K562 (cell line): ENCODE results near the gene ING1. TPM values are rescaled to one million over a fixed set of nuclear protein-coding genes. Genes with fewer than 3 reads are reported as not detected.
A peak's percentile ranks its signal among the peaks of the same experiment; 100 is the strongest.

Experiments
- ESRRA ChIP-seq: fragments of 450-650 bp; IDR thresholded peaks from 2 replicates; pipeline ENCODE4 v1.6.1; 2014; ENCODE audit warnings: low read depth, mild to moderate bottlenecking, moderate library complexity, borderline replicate concordance
- FOXM1 ChIP-seq, 2 experiments: fragments of 450-650 bp in 1 of 2; sonication (generic) in 1 of 2; formaldehyde crosslinking in 1 of 2; IDR thresholded peaks; 2 replicates each; pipeline versions ENCODE4 v1.6.1 to v1.9.0; 2017 to 2022; ENCODE audit warnings: low read depth in 2 of 2, mild to moderate bottlenecking in 2 of 2, missing genetic modification reagents in 1 of 2, moderate library complexity in 1 of 2
- MCM3 ChIP-seq: fragments of 450-650 bp; IDR thresholded peaks from 2 replicates; pipeline ENCODE4 v1.6.1; 2016
- PBX2 ChIP-seq, 2 experiments: IDR thresholded peaks in 1 of 2; conservative IDR thresholded peaks in 1 of 2; 2 replicates each; pipeline ENCODE4 v1.6.1; 2016; ENCODE audit warnings: low read depth in 2 of 2, mild to moderate bottlenecking in 1 of 2, missing compliant biosample characterization in 1 of 2, missing genetic modification characterization in 1 of 2, moderate library complexity in 1 of 2
- POLR2H ChIP-seq: IDR thresholded peaks from 2 replicates; pipeline ENCODE4 v1.6.1; 2016; ENCODE audit warnings: missing genetic modification characterization, low read depth, mild to moderate bottlenecking, control low read depth, missing compliant biosample characterization, moderate library complexity
- RBFOX2 ChIP-seq: fragments of 200-400 bp; formaldehyde crosslinking; IDR thresholded peaks from 2 replicates; pipeline ENCODE4 v1.6.1; 2017; ENCODE audit warnings: low read depth, mild to moderate bottlenecking, low read length, moderate library complexity
- XRCC3 ChIP-seq: fragments of 450-650 bp; IDR thresholded peaks from 2 replicates; pipeline ENCODE4 v1.6.1; 2017; ENCODE audit warnings: mild to moderate bottlenecking, moderate library complexity
- ZNF253 ChIP-seq: fragments of 250-450 bp; sonication (Bioruptor Pico); conservative IDR thresholded peaks from 2 replicates; pipeline ENCODE4 v1.6.1; 2021; ENCODE audit warnings: mild to moderate bottlenecking
- ZNF584 ChIP-seq: fragments of 200-800 bp; sonication (Bioruptor generic); IDR thresholded peaks from 2 replicates; pipeline ENCODE4 v1.6.1; 2016; ENCODE audit warnings: low read depth, mild to moderate bottlenecking, missing genetic modification characterization, missing compliant biosample characterization
- polyA plus RNA-seq, 8 experiments: library from polyadenylated mRNA; depleted of rRNA in 4 of 8; stranded (reverse) in 5 of 8; unstranded in 3 of 8; fragments of >200 nt; fragmentation: Nextera tagmentation in 2 of 8; fragmentation: Illumina TruSeq in 1 of 8; extraction: Ambion mirVana in 2 of 8; extraction: Trizol in 1 of 8; gene quantifications; 2 replicates each; pipeline versions ENCODE4 v1.2.1 to v1.2.3, GENCODE V29; 2011 to 2014; ENCODE audit warnings: inconsistent platforms in 1 of 8, missing spikeins in 1 of 8
- total RNA-seq, 7 experiments: library from RNA; depleted of rRNA in 6 of 7; stranded (reverse); fragments of >200 nt in 6 of 7; fragmentation: Illumina TruSeq in 2 of 7; extraction: Trizol in 2 of 7; gene quantifications; 2 replicates each; pipeline versions ENCODE4 v1.2.1 to v1.2.3, GENCODE V29; 2011 to 2021; ENCODE audit warnings: low replicate concordance in 1 of 7
- TF ChIP-seq, protein P1 (sequence below): fragments of 250-450 bp; sonication (Bioruptor Pico); IDR thresholded peaks from 2 replicates; pipeline ENCODE4 v1.5.0; 2022; ENCODE audit warnings: mild to moderate bottlenecking
- TF ChIP-seq, protein P2 (sequence below): sonication (generic); formaldehyde crosslinking; IDR thresholded peaks from 2 replicates; pipeline ENCODE4 v1.8.0; 2023; ENCODE audit warnings: mild to moderate bottlenecking, missing genetic modification reagents
- TF ChIP-seq, protein P3 (sequence below), 2 experiments: fragments of 450-650 bp; IDR thresholded peaks; 2 replicates each; pipeline ENCODE4 v1.6.1; 2016
- TF ChIP-seq, protein P4 (sequence below): fragments of 250-450 bp; sonication (Bioruptor Pico); IDR thresholded peaks from 2 replicates; pipeline ENCODE4 v1.5.1; 2021; ENCODE audit warnings: mild to moderate bottlenecking

ING1 gene
- total and polyA plus RNA-seq, 9 of the 15 experiments (the other 6 are each of a cell fraction or from before 2014, with no cell fraction given): 1.0 to 20.1 (median 8.2) TPM

GRCh38 chr13:110715395-110716246 lies 2.1 kb downstream of the ING1 start (continued):
- TF ChIP-seq, protein P1, sequence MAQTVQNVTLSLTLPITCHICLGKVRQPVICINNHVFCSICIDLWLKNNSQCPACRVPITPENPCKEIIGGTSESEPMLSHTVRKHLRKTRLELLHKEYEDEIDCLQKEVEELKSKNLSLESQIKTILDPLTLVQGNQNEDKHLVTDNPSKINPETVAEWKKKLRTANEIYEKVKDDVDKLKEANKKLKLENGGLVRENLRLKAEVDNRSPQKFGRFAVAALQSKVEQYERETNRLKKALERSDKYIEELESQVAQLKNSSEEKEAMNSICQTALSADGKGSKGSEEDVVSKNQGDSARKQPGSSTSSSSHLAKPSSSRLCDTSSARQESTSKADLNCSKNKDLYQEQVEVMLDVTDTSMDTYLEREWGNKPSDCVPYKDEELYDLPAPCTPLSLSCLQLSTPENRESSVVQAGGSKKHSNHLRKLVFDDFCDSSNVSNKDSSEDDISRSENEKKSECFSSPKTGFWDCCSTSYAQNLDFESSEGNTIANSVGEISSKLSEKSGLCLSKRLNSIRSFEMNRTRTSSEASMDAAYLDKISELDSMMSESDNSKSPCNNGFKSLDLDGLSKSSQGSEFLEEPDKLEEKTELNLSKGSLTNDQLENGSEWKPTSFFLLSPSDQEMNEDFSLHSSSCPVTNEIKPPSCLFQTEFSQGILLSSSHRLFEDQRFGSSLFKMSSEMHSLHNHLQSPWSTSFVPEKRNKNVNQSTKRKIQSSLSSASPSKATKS (CRISPR knock-in tag): no peak
- peak; percentile 79 for TF ChIP-seq POLR2H (tag)
- no peak for TF ChIP-seq XRCC3
- no peak for TF ChIP-seq ZNF584 (CRISPR knock-in tag)
- TF ChIP-seq, protein P2, sequence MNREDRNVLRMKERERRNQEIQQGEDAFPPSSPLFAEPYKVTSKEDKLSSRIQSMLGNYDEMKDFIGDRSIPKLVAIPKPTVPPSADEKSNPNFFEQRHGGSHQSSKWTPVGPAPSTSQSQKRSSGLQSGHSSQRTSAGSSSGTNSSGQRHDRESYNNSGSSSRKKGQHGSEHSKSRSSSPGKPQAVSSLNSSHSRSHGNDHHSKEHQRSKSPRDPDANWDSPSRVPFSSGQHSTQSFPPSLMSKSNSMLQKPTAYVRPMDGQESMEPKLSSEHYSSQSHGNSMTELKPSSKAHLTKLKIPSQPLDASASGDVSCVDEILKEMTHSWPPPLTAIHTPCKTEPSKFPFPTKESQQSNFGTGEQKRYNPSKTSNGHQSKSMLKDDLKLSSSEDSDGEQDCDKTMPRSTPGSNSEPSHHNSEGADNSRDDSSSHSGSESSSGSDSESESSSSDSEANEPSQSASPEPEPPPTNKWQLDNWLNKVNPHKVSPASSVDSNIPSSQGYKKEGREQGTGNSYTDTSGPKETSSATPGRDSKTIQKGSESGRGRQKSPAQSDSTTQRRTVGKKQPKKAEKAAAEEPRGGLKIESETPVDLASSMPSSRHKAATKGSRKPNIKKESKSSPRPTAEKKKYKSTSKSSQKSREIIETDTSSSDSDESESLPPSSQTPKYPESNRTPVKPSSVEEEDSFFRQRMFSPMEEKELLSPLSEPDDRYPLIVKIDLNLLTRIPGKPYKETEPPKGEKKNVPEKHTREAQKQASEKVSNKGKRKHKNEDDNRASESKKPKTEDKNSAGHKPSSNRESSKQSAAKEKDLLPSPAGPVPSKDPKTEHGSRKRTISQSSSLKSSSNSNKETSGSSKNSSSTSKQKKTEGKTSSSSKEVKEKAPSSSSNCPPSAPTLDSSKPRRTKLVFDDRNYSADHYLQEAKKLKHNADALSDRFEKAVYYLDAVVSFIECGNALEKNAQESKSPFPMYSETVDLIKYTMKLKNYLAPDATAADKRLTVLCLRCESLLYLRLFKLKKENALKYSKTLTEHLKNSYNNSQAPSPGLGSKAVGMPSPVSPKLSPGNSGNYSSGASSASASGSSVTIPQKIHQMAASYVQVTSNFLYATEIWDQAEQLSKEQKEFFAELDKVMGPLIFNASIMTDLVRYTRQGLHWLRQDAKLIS (CRISPR knock-in tag): no peak
- no peak for TF ChIP-seq MCM3
- no peak for TF ChIP-seq ZNF253 (CRISPR knock-in tag)
- TF ChIP-seq, protein P3, sequence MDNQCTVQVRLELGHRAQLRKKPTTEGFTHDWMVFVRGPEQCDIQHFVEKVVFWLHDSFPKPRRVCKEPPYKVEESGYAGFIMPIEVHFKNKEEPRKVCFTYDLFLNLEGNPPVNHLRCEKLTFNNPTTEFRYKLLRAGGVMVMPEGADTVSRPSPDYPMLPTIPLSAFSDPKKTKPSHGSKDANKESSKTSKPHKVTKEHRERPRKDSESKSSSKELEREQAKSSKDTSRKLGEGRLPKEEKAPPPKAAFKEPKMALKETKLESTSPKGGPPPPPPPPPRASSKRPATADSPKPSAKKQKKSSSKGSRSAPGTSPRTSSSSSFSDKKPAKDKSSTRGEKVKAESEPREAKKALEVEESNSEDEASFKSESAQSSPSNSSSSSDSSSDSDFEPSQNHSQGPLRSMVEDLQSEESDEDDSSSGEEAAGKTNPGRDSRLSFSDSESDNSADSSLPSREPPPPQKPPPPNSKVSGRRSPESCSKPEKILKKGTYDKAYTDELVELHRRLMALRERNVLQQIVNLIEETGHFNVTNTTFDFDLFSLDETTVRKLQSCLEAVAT (IDR thresholded peaks at IDR 0.05): no peak
- no peak for TF ChIP-seq PBX2 (CRISPR knock-in tag; IDR thresholded peaks at IDR 0.05; ENCODE audit: low read depth)
- TF ChIP-seq PBX2 (tag; conservative IDR thresholded peaks at IDR 0.05; ENCODE audit: low read depth): peak; percentile 80
- TF ChIP-seq RBFOX2: peak; percentile 74
- no peak for TF ChIP-seq ESRRA
- TF ChIP-seq, protein P4, sequence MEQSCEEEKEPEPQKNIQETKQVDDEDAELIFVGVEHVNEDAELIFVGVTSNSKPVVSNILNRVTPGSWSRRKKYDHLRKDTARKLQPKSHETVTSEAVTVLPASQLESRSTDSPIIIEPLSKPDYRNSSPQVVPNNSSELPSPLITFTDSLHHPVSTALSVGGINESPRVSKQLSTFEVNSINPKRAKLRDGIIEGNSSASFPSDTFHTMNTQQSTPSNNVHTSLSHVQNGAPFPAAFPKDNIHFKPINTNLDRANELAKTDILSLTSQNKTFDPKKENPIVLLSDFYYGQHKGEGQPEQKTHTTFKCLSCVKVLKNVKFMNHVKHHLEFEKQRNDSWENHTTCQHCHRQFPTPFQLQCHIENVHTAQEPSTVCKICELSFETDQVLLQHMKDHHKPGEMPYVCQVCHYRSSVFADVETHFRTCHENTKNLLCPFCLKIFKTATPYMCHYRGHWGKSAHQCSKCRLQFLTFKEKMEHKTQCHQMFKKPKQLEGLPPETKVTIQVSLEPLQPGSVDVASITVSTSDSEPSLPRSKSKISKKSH: no peak
- TF ChIP-seq FOXM1 (IDR thresholded peaks at IDR 0.05; ENCODE audit: low read depth): 0 out of 2 replicates have a peak, but pooled peaks have one; percentile 28
- no peak for TF ChIP-seq FOXM1 (CRISPR knock-in tag; IDR thresholded peaks at IDR 0.05; ENCODE audit: low read depth)
